GM21717 (cell line): Measurements from ENCODE around the gene CAPN9.
"Not testable (repeated sequence)": the region's sequence is repeated elsewhere in the genome, so short reads cannot be mapped to it uniquely, and the experiment has no call there.

Experiments used
- ATAC-seq: cut with Tn5 transposase; IDR thresholded peaks from one replicate; pipeline ENCODE4 v1.9.1; 2021; ENCODE audit warnings: mild to moderate bottlenecking, moderate library complexity; ENCODE audit not compliant: unreplicated experiment

CAPN9 gene

GRCh38 chr1:230747127-230747730, at the start of gene CAPN9:
CAPN9 (plus strand) TSS chr1:230747388; CDS start chr1:230747497, 109 bp downstream.
- ATAC-seq: no peak

- no peak for ATAC-seq
Observed at GRCh38 chr1:230698130-230698529, 49.1 kb upstream of the CAPN9 start.

- not testable (repeated sequence) for ATAC-seq
Observed at GRCh38 chr1:230698964-230699363, 48.2 kb upstream of the CAPN9 start.

- ATAC-seq: no peak
Observed at GRCh38 chr1:230699716-230700115, 47.5 kb upstream of the CAPN9 start.

GRCh38 chr1:230700132-230700531, 47.1 kb upstream of the CAPN9 start:
- ATAC-seq: no peak

- no peak for ATAC-seq
Observed at GRCh38 chr1:230701434-230701833, 45.8 kb upstream of the CAPN9 start.

- ATAC-seq: no peak
Observed at GRCh38 chr1:230701895-230702768, 45.1 kb upstream of the CAPN9 start.

- no peak for ATAC-seq
Observed at GRCh38 chr1:230702934-230703678, 44.1 kb upstream of the CAPN9 start.

GRCh38 chr1:230703679-230704385, 43.4 kb upstream of the CAPN9 start:
- no peak for ATAC-seq

- ATAC-seq: no peak
Observed at GRCh38 chr1:230704830-230705229, 42.4 kb upstream of the CAPN9 start.

- no peak for ATAC-seq
Observed at GRCh38 chr1:230705289-230706019, 41.7 kb upstream of the CAPN9 start.

GRCh38 chr1:230706020-230706699, 41.0 kb upstream of the CAPN9 start:
- ATAC-seq: no peak

- ATAC-seq: no peak
Observed at GRCh38 chr1:230706887-230707731, 40.1 kb upstream of the CAPN9 start.

GRCh38 chr1:230707732-230708630, 39.2 kb upstream of the CAPN9 start:
- no peak for ATAC-seq

- no peak for ATAC-seq
Observed at GRCh38 chr1:230708631-230709580, 38.3 kb upstream of the CAPN9 start.

GRCh38 chr1:230709619-230710542, 37.3 kb upstream of the CAPN9 start:
- no peak for ATAC-seq
